ENCODE measurements around the gene DNAJC21.

GRCh38 chr5:34977934-34978613, 48.7 kb downstream of the DNAJC21 start:
- TF ChIP-seq CTCF (IDR thresholded peaks at IDR 0.05) = no peak
- no peak for TF ChIP-seq POLR2A (IDR thresholded peaks at IDR 0.05)
- TF ChIP-seq EP300 (IDR thresholded peaks at IDR 0.05) = no peak
